HepG2 (cell line): ENCODE results near the gene RELL1. TPM values are rescaled to one million over a fixed set of nuclear protein-coding genes. Genes with fewer than 3 reads are reported as not detected.

Experiments
- ARNTL ChIP-seq: sonication (generic); formaldehyde crosslinking; IDR thresholded peaks from 2 replicates; pipeline ENCODE4 v1.4.0; 2020; ENCODE audit warnings: mild to moderate bottlenecking, missing genetic modification reagents
- ATAD3A ChIP-seq: sonication (generic); formaldehyde crosslinking; IDR thresholded peaks from 2 replicates; pipeline ENCODE4 v1.4.0; 2020; ENCODE audit warnings: missing genetic modification reagents
- CREB1 ChIP-seq, 2 experiments: fragments of 450-650 bp in 1 of 2; IDR thresholded peaks; 2 replicates each; pipeline ENCODE4 v1.6.1; 2016 to 2017; ENCODE audit warnings: control low read depth in 1 of 2, mild to moderate bottlenecking in 1 of 2, missing compliant biosample characterization in 1 of 2, missing genetic modification characterization in 1 of 2
- CSRNP2 ChIP-seq: sonication (generic); formaldehyde crosslinking; conservative IDR thresholded peaks from 2 replicates; pipeline ENCODE4 v1.8.0; 2022; ENCODE audit warnings: low read depth, missing genetic modification reagents
- NR1H2 ChIP-seq: sonication (generic); formaldehyde crosslinking; IDR thresholded peaks from 2 replicates; pipeline ENCODE4 v1.8.1; 2022; ENCODE audit warnings: low read depth, missing genetic modification reagents, borderline replicate concordance
- PBX2 ChIP-seq: IDR thresholded peaks from 2 replicates; pipeline ENCODE4 v1.6.1; 2016; ENCODE audit warnings: control low read depth
- PCBP1 ChIP-seq: fragments of 200-400 bp; formaldehyde crosslinking; IDR thresholded peaks from 2 replicates; pipeline ENCODE4 v1.6.1; 2017; ENCODE audit warnings: mild to moderate bottlenecking, low read depth, low read length, borderline replicate concordance
- SMARCC2 ChIP-seq: fragments of 450-650 bp; IDR thresholded peaks from 2 replicates; pipeline ENCODE4 v1.6.1; 2017; ENCODE audit warnings: antibody characterized with exemption, mild to moderate bottlenecking
- SRSF4 ChIP-seq: fragments of 200-400 bp; formaldehyde crosslinking; IDR thresholded peaks from one replicate; pipeline ENCODE4 v1.6.1; 2018; ENCODE audit warnings: mild to moderate bottlenecking, low read depth, low read length, moderate library complexity; ENCODE audit not compliant: poor library complexity, severe bottlenecking
- THRA ChIP-seq: sonication (generic); formaldehyde crosslinking; IDR thresholded peaks from 2 replicates; pipeline ENCODE4 v1.4.0; 2020; ENCODE audit warnings: missing genetic modification reagents, borderline replicate concordance
- ZNF337 ChIP-seq: sonication (generic); formaldehyde crosslinking; IDR thresholded peaks from 2 replicates; pipeline ENCODE4 v1.5.1; 2020; ENCODE audit warnings: missing genetic modification reagents, low read depth, mild to moderate bottlenecking, borderline replicate concordance
- ZNF572 ChIP-seq: sonication (generic); formaldehyde crosslinking; IDR thresholded peaks from 2 replicates; pipeline ENCODE4 v1.5.1; 2020; ENCODE audit warnings: mild to moderate bottlenecking, missing genetic modification reagents
- ZSCAN31 ChIP-seq: sonication (generic); formaldehyde crosslinking; IDR thresholded peaks from 2 replicates; pipeline ENCODE4 v1.5.0; 2020; ENCODE audit warnings: low read depth, mild to moderate bottlenecking, missing genetic modification reagents
- polyA plus RNA-seq, 8 experiments: library from polyadenylated mRNA; depleted of rRNA in 3 of 8; stranded (reverse) in 7 of 8; unstranded in 1 of 8; fragments of >200 nt; fragmentation: Illumina TruSeq in 4 of 8; extraction: Trizol in 4 of 8; gene quantifications; 2 replicates each; pipeline versions ENCODE4 v1.2.1 to v1.2.3, GENCODE V29; 2011 to 2016; ENCODE audit warnings: low read depth in 4 of 8, missing spikeins in 1 of 8, mixed read lengths in 1 of 8; ENCODE audit not compliant: insufficient read depth in 1 of 8
- total RNA-seq, 5 experiments: library from RNA; depleted of rRNA; stranded (reverse); fragments of >200 nt; fragmentation: Illumina TruSeq; extraction: Trizol; gene quantifications; 2 replicates each; pipeline ENCODE4 v1.2.3, GENCODE V29; 2016; ENCODE audit warnings: low read depth in 1 of 5
- TF ChIP-seq, protein P1 (sequence below): sonication (generic); formaldehyde crosslinking; IDR thresholded peaks from 2 replicates; pipeline ENCODE4 v1.4.0; 2020; ENCODE audit warnings: missing genetic modification reagents
- TF ChIP-seq, protein P2 (sequence below): sonication (generic); formaldehyde crosslinking; IDR thresholded peaks from 2 replicates; pipeline ENCODE4 v1.5.0; 2020; ENCODE audit warnings: mild to moderate bottlenecking, missing genetic modification reagents, borderline replicate concordance

Gene RELL1
- total and polyA plus RNA-seq, 2 of the 13 experiments (the other 11 are each of a cell fraction or from before 2014, with no cell fraction given), result 8.4 to 58.4 TPM

- TF ChIP-seq, protein P1, sequence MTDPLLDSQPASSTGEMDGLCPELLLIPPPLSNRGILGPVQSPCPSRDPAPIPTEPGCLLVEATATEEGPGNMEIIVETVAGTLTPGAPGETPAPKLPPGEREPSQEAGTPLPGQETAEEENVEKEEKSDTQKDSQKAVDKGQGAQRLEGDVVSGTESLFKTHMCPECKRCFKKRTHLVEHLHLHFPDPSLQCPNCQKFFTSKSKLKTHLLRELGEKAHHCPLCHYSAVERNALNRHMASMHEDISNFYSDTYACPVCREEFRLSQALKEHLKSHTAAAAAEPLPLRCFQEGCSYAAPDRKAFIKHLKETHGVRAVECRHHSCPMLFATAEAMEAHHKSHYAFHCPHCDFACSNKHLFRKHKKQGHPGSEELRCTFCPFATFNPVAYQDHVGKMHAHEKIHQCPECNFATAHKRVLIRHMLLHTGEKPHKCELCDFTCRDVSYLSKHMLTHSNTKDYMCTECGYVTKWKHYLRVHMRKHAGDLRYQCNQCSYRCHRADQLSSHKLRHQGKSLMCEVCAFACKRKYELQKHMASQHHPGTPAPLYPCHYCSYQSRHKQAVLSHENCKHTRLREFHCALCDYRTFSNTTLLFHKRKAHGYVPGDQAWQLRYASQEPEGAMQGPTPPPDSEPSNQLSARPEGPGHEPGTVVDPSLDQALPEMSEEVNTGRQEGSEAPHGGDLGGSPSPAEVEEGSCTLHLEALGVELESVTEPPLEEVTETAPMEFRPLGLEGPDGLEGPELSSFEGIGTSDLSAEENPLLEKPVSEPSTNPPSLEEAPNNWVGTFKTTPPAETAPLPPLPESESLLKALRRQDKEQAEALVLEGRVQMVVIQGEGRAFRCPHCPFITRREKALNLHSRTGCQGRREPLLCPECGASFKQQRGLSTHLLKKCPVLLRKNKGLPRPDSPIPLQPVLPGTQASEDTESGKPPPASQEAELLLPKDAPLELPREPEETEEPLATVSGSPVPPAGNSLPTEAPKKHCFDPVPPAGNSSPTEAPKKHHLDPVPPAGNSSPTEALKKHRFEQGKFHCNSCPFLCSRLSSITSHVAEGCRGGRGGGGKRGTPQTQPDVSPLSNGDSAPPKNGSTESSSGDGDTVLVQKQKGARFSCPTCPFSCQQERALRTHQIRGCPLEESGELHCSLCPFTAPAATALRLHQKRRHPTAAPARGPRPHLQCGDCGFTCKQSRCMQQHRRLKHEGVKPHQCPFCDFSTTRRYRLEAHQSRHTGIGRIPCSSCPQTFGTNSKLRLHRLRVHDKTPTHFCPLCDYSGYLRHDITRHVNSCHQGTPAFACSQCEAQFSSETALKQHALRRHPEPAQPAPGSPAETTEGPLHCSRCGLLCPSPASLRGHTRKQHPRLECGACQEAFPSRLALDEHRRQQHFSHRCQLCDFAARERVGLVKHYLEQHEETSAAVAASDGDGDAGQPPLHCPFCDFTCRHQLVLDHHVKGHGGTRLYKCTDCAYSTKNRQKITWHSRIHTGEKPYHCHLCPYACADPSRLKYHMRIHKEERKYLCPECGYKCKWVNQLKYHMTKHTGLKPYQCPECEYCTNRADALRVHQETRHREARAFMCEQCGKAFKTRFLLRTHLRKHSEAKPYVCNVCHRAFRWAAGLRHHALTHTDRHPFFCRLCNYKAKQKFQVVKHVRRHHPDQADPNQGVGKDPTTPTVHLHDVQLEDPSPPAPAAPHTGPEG (CRISPR knock-in tag), result no peak
- TF ChIP-seq SRSF4 (no peak), PCBP1 (no peak), PBX2 (CRISPR knock-in tag) (no peak), CREB1 (IDR thresholded peaks at IDR 0.05) (no peak), CREB1 (CRISPR knock-in tag; IDR thresholded peaks at IDR 0.05) (no peak), NR1H2 (CRISPR knock-in tag) (no peak), THRA (CRISPR knock-in tag) (no peak; the same call in 1 of the 2 replicates), ZNF572 (CRISPR knock-in tag) (no peak), SMARCC2 (no peak), ZNF337 (CRISPR knock-in tag) (no peak), CSRNP2 (no peak), ARNTL (CRISPR knock-in tag) (no peak), ZSCAN31 (CRISPR knock-in tag) (no peak), ATAD3A (CRISPR knock-in tag) (no peak)
- TF ChIP-seq, protein P2, sequence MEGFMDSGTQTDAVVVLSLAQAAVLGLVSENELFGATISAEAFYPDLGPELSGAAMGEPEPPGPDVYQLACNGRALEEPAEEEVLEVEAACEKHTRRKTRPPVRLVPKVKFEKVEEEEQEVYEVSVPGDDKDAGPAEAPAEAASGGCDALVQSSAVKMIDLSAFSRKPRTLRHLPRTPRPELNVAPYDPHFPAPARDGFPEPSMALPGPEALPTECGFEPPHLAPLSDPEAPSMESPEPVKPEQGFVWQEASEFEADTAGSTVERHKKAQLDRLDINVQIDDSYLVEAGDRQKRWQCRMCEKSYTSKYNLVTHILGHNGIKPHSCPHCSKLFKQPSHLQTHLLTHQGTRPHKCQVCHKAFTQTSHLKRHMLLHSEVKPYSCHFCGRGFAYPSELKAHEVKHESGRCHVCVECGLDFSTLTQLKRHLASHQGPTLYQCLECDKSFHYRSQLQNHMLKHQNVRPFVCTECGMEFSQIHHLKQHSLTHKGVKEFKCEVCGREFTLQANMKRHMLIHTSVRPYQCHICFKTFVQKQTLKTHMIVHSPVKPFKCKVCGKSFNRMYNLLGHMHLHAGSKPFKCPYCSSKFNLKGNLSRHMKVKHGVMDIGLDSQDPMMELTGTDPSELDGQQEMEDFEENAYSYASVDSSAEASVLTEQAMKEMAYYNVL (CRISPR knock-in tag), result no peak
These were observed 44.0 kb downstream of the RELL1 start (continued) for GRCh38 chr4:37641886-37642849.
